HepG2 (cell line): ENCODE results near the gene LSM12. TPM values are rescaled to one million over a fixed set of nuclear protein-coding genes. Genes with fewer than 3 reads are reported as not detected.

Experiments used
- ATAC-seq: fragments of 200-7000 bp; cut with Tn5 transposase; 3 replicates; pipeline ENCODE4 v1.9.1; 2020; ENCODE audit warnings: mild to moderate bottlenecking, moderate library complexity
- BruUV-seq: library from RNA; stranded (reverse); fragments of 400-500 nt; replicated peaks from 2 replicates; lab custom pipeline; 2021; lab: Mats Ljungman, UMichigan
- CTCF ChIA-PET: fragments of 300-600 bp; formaldehyde crosslinking; extraction: SDS; loops from one replicate; lab custom pipeline; 2021; ENCODE audit warnings: low total read pairs, inconsistent platforms, low intra/inter-chr PET ratio; lab: Yijun Ruan, JAX
- POLR2A ChIA-PET: fragments of 350-600 bp; sonication (Branson Sonifier 250); formaldehyde crosslinking; loops from one replicate; lab custom pipeline; 2020; ENCODE audit warnings: antibody characterized with exemption, inconsistent platforms; lab: Yijun Ruan, JAX
- DNase-seq: peaks from one replicate; pipeline ENCODE4 v3.0.0-alpha.2; 2015; ENCODE audit warnings: low spot score
- FAIRE-seq: peaks from 3 replicates; lab custom pipeline; 2011; peaks lifted over from hg19 to GRCh38; lab: Jason Lieb, UNC
- H2AFZ ChIP-seq: one replicate; pipeline ENCODE4 v1.6.1; 2011; ENCODE audit warnings: low read length, inconsistent platforms
- H3K27ac ChIP-seq: fragments of 300-600 bp; 3 replicates; pipeline ENCODE4 v1.8.0; 2011; ENCODE audit warnings: mixed run types, mild to moderate bottlenecking, mixed read lengths, low read length, inconsistent platforms; ENCODE audit not compliant: insufficient read depth; ENCODE audit errors: extremely low read length
- H3K27me3 ChIP-seq, 2 experiments: fragments of 200-600 bp in 1 of 2; 2 replicates in 1 of 2; 3 replicates in 1 of 2; pipeline versions ENCODE4 v1.6.0 to v1.8.0; 2011; ENCODE audit warnings: low read length in 2 of 2, mild to moderate bottlenecking in 2 of 2, moderate library complexity in 2 of 2, inconsistent platforms in 1 of 2; ENCODE audit not compliant: insufficient read depth in 2 of 2, control insufficient read depth in 1 of 2
- H3K36me3 ChIP-seq, 2 experiments: fragments of 200-600 bp in 1 of 2; replicated peaks in 1 of 2; 2 replicates in 1 of 2; 3 replicates in 1 of 2; pipeline versions ENCODE4 v1.5.1 to v1.8.0; 2011; ENCODE audit warnings: low read length in 2 of 2, inconsistent platforms in 1 of 2; ENCODE audit not compliant: insufficient read depth in 2 of 2, control insufficient read depth in 1 of 2
- H3K4me1 ChIP-seq: 2 replicates; pipeline ENCODE4 v1.5.1; 2012; ENCODE audit warnings: low read length, inconsistent platforms; ENCODE audit not compliant: insufficient read depth
- H3K4me2 ChIP-seq: 2 replicates; pipeline ENCODE4 v1.6.0; 2011; ENCODE audit warnings: low read depth, low read length, inconsistent platforms
- H3K4me3 ChIP-seq, 3 experiments: fragments of 200-600 bp in 1 of 3; sonication (generic), shearing (Covaris generic) in 1 of 3; replicated peaks in 1 of 3; 2 replicates each; pipeline ENCODE4 v1.5.1; 2011 to 2016; ENCODE audit warnings: low read length in 3 of 3, inconsistent platforms in 2 of 3, low read depth in 2 of 3, mild to moderate bottlenecking in 2 of 3, control low read depth in 1 of 3, mixed read lengths in 1 of 3; ENCODE audit not compliant: insufficient read depth in 1 of 3
- H3K79me2 ChIP-seq: one replicate; pipeline ENCODE4 v1.6.1; 2011; ENCODE audit warnings: low read length, inconsistent platforms; ENCODE audit not compliant: insufficient read depth
- H3K9ac ChIP-seq: 2 replicates; pipeline ENCODE4 v1.6.0; 2011; ENCODE audit warnings: mild to moderate bottlenecking, low read depth, low read length, inconsistent platforms; ENCODE audit not compliant: insufficient read depth
- H3K9me3 ChIP-seq: 2 replicates; pipeline ENCODE4 v1.5.1; 2012; ENCODE audit warnings: mild to moderate bottlenecking, low read length
- H4K20me1 ChIP-seq: 2 replicates; pipeline ENCODE4 v1.6.0; 2011; ENCODE audit warnings: inconsistent platforms, mild to moderate bottlenecking, low read length, moderate library complexity; ENCODE audit not compliant: insufficient read depth
- AGO2 ChIP-seq: fragments of 200-400 bp; formaldehyde crosslinking; optimal IDR thresholded peaks from 2 replicates; pipeline ENCODE3; 2017; ENCODE audit warnings: mild to moderate bottlenecking, low read depth, low read length, moderate library complexity
- DPF2 ChIP-seq: sonication (generic); formaldehyde crosslinking; IDR thresholded peaks from 2 replicates; pipeline ENCODE4 v1.4.0; 2020; ENCODE audit warnings: mild to moderate bottlenecking, low read depth, missing genetic modification reagents, borderline replicate concordance
- POLR2A ChIP-seq, 2 experiments: IDR thresholded peaks; 2 replicates each; pipeline ENCODE4 v1.6.1; 2011; ENCODE audit warnings: low read depth in 2 of 2, low read length in 2 of 2, mild to moderate bottlenecking in 1 of 2, moderate library complexity in 1 of 2; ENCODE audit not compliant: insufficient read depth in 1 of 2
- RBFOX2 ChIP-seq: fragments of 200-400 bp; formaldehyde crosslinking; IDR thresholded peaks from 2 replicates; pipeline ENCODE4 v1.6.1; 2017; ENCODE audit warnings: low read depth, mild to moderate bottlenecking, low read length
- SOX5 ChIP-seq: IDR thresholded peaks from 2 replicates; pipeline ENCODE4 v1.6.1; 2016; ENCODE audit warnings: borderline replicate concordance
- TBX3 ChIP-seq: fragments of 450-650 bp; IDR thresholded peaks from 2 replicates; pipeline ENCODE4 v1.6.1; 2017; ENCODE audit warnings: antibody characterized with exemption, mild to moderate bottlenecking, inconsistent platforms, borderline replicate concordance
- ZNF563 ChIP-seq: sonication (generic); formaldehyde crosslinking; IDR thresholded peaks from 2 replicates; pipeline ENCODE4 v1.8.0; 2022; ENCODE audit warnings: mild to moderate bottlenecking, moderate library complexity, missing genetic modification reagents
- WGBS: methylation state at CpG from one replicate; pipeline ENCODE4 v1.1.6; 2017; ENCODE audit warnings: low lambda C conversion rate; 5-methylcytosine and 5-hydroxymethylcytosine counted together
- in situ Hi-C: cut with HindIII; loops from 2 replicates; pipeline ENCODE4 v1.10.0; 2017; ENCODE audit warnings: low pct_unique_long_range_greater_than_20kb; ENCODE audit not compliant: extremely low pct_ligation_motif_present
- intact Hi-C: fragments of 100-400 bp; cut with micrococcal nuclease; formaldehyde crosslinking; loops from one replicate; pipeline ENCODE4 v1.10.0; 2022; ENCODE audit not compliant: unreplicated experiment
- polyA plus RNA-seq, 8 experiments: library from polyadenylated mRNA; depleted of rRNA in 3 of 8; stranded (reverse) in 7 of 8; unstranded in 1 of 8; fragments of >200 nt; fragmentation: Illumina TruSeq in 4 of 8; extraction: Trizol in 4 of 8; gene quantifications; 2 replicates each; pipeline versions ENCODE4 v1.2.1 to v1.2.3, GENCODE V29; 2011 to 2016; ENCODE audit warnings: low read depth in 4 of 8, missing spikeins in 1 of 8, mixed read lengths in 1 of 8; ENCODE audit not compliant: insufficient read depth in 1 of 8
- total RNA-seq, 5 experiments: library from RNA; depleted of rRNA; stranded (reverse); fragments of >200 nt; fragmentation: Illumina TruSeq; extraction: Trizol; gene quantifications; 2 replicates each; pipeline ENCODE4 v1.2.3, GENCODE V29; 2016; ENCODE audit warnings: low read depth in 1 of 5

The LSM12 gene
- total and polyA plus RNA-seq, 2 of the 13 experiments (the other 11 are each of a cell fraction or from before 2014, with no cell fraction given): 52.8 to 55.7 TPM

- Histone ChIP-seq H3K4me2 (no peak overlapping the region), H3K27ac (no peak overlapping the region), H3K9me3 (no peaks in the 10 kb centered on the region), H3K4me1 (peaks cover 38% of the 10 kb centered on the region), H2AFZ (no peak overlapping the region), H3K9ac (no peak overlapping the region), H3K27me3 (no peaks in the 10 kb centered on the region), H3K4me3 (no peak overlapping the region), H4K20me1 (peaks cover 7% of the 10 kb centered on the region; the same call in 1 of the 2 replicates), H3K36me3 (peaks cover 15 to 32% of the 10 kb centered on the region in 2 experiments), H3K79me2 (peaks cover 8% of the 10 kb centered on the region)
- DNase-seq (no peak), ATAC-seq (no peak), FAIRE-seq (no peak)
- CTCF ChIA-PET: no interaction called here
- 97% methylated on average over 17 of the region's 21 CpGs for WGBS
- no peak for TF ChIP-seq TBX3
- TF ChIP-seq RBFOX2: peak; percentile 26; the same call in 1 of the 2 replicates
- no peak for TF ChIP-seq DPF2
- peak; percentile 89 for TF ChIP-seq AGO2
- peak; percentile 33; the same call in 1 of the 2 replicates for TF ChIP-seq ZNF563 (CRISPR knock-in tag)
- intact Hi-C loops: no loop called here
- in situ Hi-C loops: no loop called here
- BruUV-seq: no TSS peak
- POLR2A ChIA-PET: no interaction called here
These were observed 26.9 kb upstream of the LSM12 start for GRCh38 chr17:44093231-44093900.

GRCh38 chr17:44092051-44092450, 25.6 kb upstream of the LSM12 start:
- BruUV-seq: no TSS peak
- H3K27ac ChIP-seq: no peak overlapping the region
- ChIA-PET POLR2A (interaction anchor here (0.5 to 1.2 kb wide), 2 partner anchors 31 to 108 kb away, joined by 3 read pairs; partner anchors contain the start of genes ATXN7L3 and HDAC5), CTCF (no interaction called here)
- TF ChIP-seq POLR2A (IDR thresholded peaks at IDR 0.05; ENCODE audit: insufficient read depth in 1 of 2, low read depth in 2 of 2, low read length in 2 of 2) (peak in 1 of 2 experiments; percentile 29; a peak in 1 of 4 replicates), SOX5 (CRISPR knock-in tag) (no peak)
- in situ Hi-C loops: no loop called here
- H3K79me2 ChIP-seq: peaks cover 2% of the 10 kb centered on the region
- intact Hi-C loops: no loop called here
- no peaks in the 10 kb centered on the region for H3K27me3 ChIP-seq
- H3K9ac ChIP-seq: no peak overlapping the region
- peaks cover 38% of the 10 kb centered on the region for H3K4me1 ChIP-seq
- 0 out of 2 replicates have a peak, but pooled peaks cover 3% of the 10 kb centered on the region for H4K20me1 ChIP-seq
- no peak overlapping the region for H3K4me3 ChIP-seq
- ATAC-seq (no peak), FAIRE-seq (no peak), DNase-seq (no peak)
- H3K9me3 ChIP-seq: no peaks in the 10 kb centered on the region
- H3K4me2 ChIP-seq: no peak overlapping the region
- WGBS: 98% methylated on average over 11 of the region's 11 CpGs
- H2AFZ ChIP-seq: no peak overlapping the region
- peaks cover 15 to 35% of the 10 kb centered on the region in 2 experiments for H3K36me3 ChIP-seq
